OCI-LY3 (cell line): ENCODE measurements around the gene MKX.

Source experiments
- H2AFZ ChIP-seq: fragments of 200-600, 300-600 bp; shearing (Covaris generic); 2 replicates; pipeline ENCODE4 v1.6.0; 2014; ENCODE audit warnings: antibody characterized with exemption, low read depth, low read length
- H3K27ac ChIP-seq: fragments of 200-600, 300-600 bp; sonication (generic); 2 replicates; pipeline ENCODE4 v1.5.1; 2014; ENCODE audit warnings: mild to moderate bottlenecking, low read length, moderate library complexity, mixed read lengths
- H3K27me3 ChIP-seq: fragments of 200-600, 300-600 bp; sonication (generic); 2 replicates; pipeline ENCODE4 v1.6.1; 2014; ENCODE audit warnings: low read depth, low read length, mixed read lengths
- H3K36me3 ChIP-seq: fragments of 200-600, 300-600 bp; sonication (generic); replicated peaks from 2 replicates; pipeline ENCODE3; 2014; ENCODE audit warnings: low read depth, low read length, mixed read lengths
- H3K4me1 ChIP-seq: fragments of 300-600, 200-600 bp; sonication (generic); 2 replicates; pipeline ENCODE4 v1.6.1; 2014; ENCODE audit warnings: low read length, mixed read lengths
- H3K4me2 ChIP-seq: fragments of 200-600, 300-600 bp; sonication (generic); 2 replicates; pipeline ENCODE4 v1.6.1; 2014; ENCODE audit warnings: low read length, mixed read lengths
- H3K4me3 ChIP-seq: fragments of 300-600, 200-600 bp; sonication (generic); 2 replicates; pipeline ENCODE4 v1.5.1; 2014; ENCODE audit warnings: antibody characterized with exemption, mild to moderate bottlenecking, low read length, moderate library complexity
- H3K79me2 ChIP-seq: fragments of 300-600, 200-600 bp; shearing (Covaris generic); 2 replicates; pipeline ENCODE4 v1.6.1; 2014; ENCODE audit warnings: mild to moderate bottlenecking, low read length, mixed read lengths
- H3K9ac ChIP-seq: fragments of 300-600, 200-600 bp; shearing (Covaris generic); 2 replicates; pipeline ENCODE4 v1.6.0; 2014; ENCODE audit warnings: mild to moderate bottlenecking, low read length, moderate library complexity
- H3K9me3 ChIP-seq: fragments of 200-600, 300-600 bp; shearing (Covaris generic); 2 replicates; pipeline ENCODE4 v1.6.1; 2014; ENCODE audit warnings: low read length, mixed read lengths; ENCODE audit not compliant: insufficient read depth
- H4K20me1 ChIP-seq: fragments of 200-600, 300-600 bp; sonication (generic); 2 replicates; pipeline ENCODE4 v1.6.1; 2016; ENCODE audit warnings: low read length, mixed read lengths; ENCODE audit not compliant: insufficient read depth
- CTCF ChIP-seq: fragments of 200-600, 300-600 bp; sonication (generic); IDR thresholded peaks from 2 replicates; pipeline ENCODE4 v1.5.1; 2014; ENCODE audit warnings: antibody characterized with exemption, low read length, low read depth
- EZH2phosphoT487 ChIP-seq: fragments of 200-600 bp; shearing (Covaris generic); IDR thresholded peaks from 2 replicates; pipeline ENCODE4 v1.6.1; 2018; ENCODE audit warnings: antibody characterized with exemption, mixed run types, low read depth

MKX gene

GRCh38 chr10:27736396-27736795 lies 9.2 kb downstream of the MKX start:
- Histone ChIP-seq H3K4me1 (no peaks in the 10 kb centered on the region), H3K27ac (no peak overlapping the region), H2AFZ (no peak overlapping the region), H3K4me3 (no peak overlapping the region), H3K27me3 (no peaks in the 10 kb centered on the region), H3K79me2 (no peaks in the 10 kb centered on the region), H3K9me3 (no peaks in the 10 kb centered on the region), H3K4me2 (no peak overlapping the region), H3K36me3 (no peaks in the 10 kb centered on the region), H4K20me1 (no peaks in the 10 kb centered on the region), H3K9ac (no peak overlapping the region)
- TF ChIP-seq CTCF (no peak), EZH2phosphoT487 (no peak)

- no peaks in the 10 kb centered on the region for H3K27me3 ChIP-seq
- TF ChIP-seq CTCF (no peak), EZH2phosphoT487 (no peak)
These were observed 15.6 kb downstream of the MKX start for GRCh38 chr10:27730041-27730440.

GRCh38 chr10:27728338-27728737 lies 17.3 kb downstream of the MKX start:
- H3K4me2 ChIP-seq = no peak overlapping the region
- no peaks in the 10 kb centered on the region for H3K9me3 ChIP-seq
- no peak overlapping the region for H3K27ac ChIP-seq
- no peaks in the 10 kb centered on the region for H3K27me3 ChIP-seq
- H3K36me3 ChIP-seq = no peaks in the 10 kb centered on the region
- no peak overlapping the region for H3K9ac ChIP-seq
- H2AFZ ChIP-seq = no peak overlapping the region
- H4K20me1 ChIP-seq = no peaks in the 10 kb centered on the region
- H3K4me1 ChIP-seq = no peaks in the 10 kb centered on the region
- H3K79me2 ChIP-seq = no peaks in the 10 kb centered on the region
- TF ChIP-seq EZH2phosphoT487 = no peak
- TF ChIP-seq CTCF = no peak
- no peak overlapping the region for H3K4me3 ChIP-seq

More at GRCh38 chr10:27730041-27730440, 15.6 kb downstream of the MKX start:
- H3K4me2 ChIP-seq = no peak overlapping the region
- no peaks in the 10 kb centered on the region for H3K79me2 ChIP-seq
- H3K36me3 ChIP-seq = no peaks in the 10 kb centered on the region
- no peak overlapping the region for H2AFZ ChIP-seq
- no peaks in the 10 kb centered on the region for H3K4me1 ChIP-seq
- no peak overlapping the region for H3K27ac ChIP-seq
- H3K9me3 ChIP-seq = no peaks in the 10 kb centered on the region
- no peaks in the 10 kb centered on the region for H4K20me1 ChIP-seq
- H3K9ac ChIP-seq = no peak overlapping the region
- H3K4me3 ChIP-seq = no peak overlapping the region

GRCh38 chr10:27724287-27724686 lies 21.3 kb downstream of the MKX start:
- TF ChIP-seq CTCF (peak; percentile 13; the same call in 1 of the 2 replicates), EZH2phosphoT487 (no peak)
- H3K27ac ChIP-seq = no peak overlapping the region
- no peak overlapping the region for H3K4me3 ChIP-seq
- H3K79me2 ChIP-seq = no peaks in the 10 kb centered on the region
- H4K20me1 ChIP-seq = no peaks in the 10 kb centered on the region
- H3K4me1 ChIP-seq = no peaks in the 10 kb centered on the region
- H3K36me3 ChIP-seq = no peaks in the 10 kb centered on the region
- no peaks in the 10 kb centered on the region for H3K9me3 ChIP-seq
- H2AFZ ChIP-seq = no peak overlapping the region
- no peak overlapping the region for H3K4me2 ChIP-seq
- H3K27me3 ChIP-seq = no peaks in the 10 kb centered on the region
- H3K9ac ChIP-seq = no peak overlapping the region
